Choroid plexus epithelial cell (primary cell): ENCODE data around the gene KRTAP5-1.

Experiments
- DNase-seq: peaks from one replicate; pipeline ENCODE4 v3.0.0-alpha.2; 2010; ENCODE audit warnings: low read depth
- H3K4me3 ChIP-seq: 2 replicates; pipeline ENCODE4 v1.5.1; 2011; ENCODE audit warnings: low read depth, mild to moderate bottlenecking, control low read depth, low read length, moderate library complexity
- TF ChIP-seq, protein P1 (sequence below): conservative IDR thresholded peaks from 2 replicates; pipeline ENCODE4 v1.5.1; 2011; ENCODE audit warnings: low read depth, mild to moderate bottlenecking, control low read depth, inconsistent platforms, low read length, moderate library complexity

KRTAP5-1 gene

GRCh38 chr11:1557051-1557884 lies 27.8 kb downstream of the KRTAP5-1 start:
- H3K4me3 ChIP-seq: no peak overlapping the region
- TF ChIP-seq, protein P1, sequence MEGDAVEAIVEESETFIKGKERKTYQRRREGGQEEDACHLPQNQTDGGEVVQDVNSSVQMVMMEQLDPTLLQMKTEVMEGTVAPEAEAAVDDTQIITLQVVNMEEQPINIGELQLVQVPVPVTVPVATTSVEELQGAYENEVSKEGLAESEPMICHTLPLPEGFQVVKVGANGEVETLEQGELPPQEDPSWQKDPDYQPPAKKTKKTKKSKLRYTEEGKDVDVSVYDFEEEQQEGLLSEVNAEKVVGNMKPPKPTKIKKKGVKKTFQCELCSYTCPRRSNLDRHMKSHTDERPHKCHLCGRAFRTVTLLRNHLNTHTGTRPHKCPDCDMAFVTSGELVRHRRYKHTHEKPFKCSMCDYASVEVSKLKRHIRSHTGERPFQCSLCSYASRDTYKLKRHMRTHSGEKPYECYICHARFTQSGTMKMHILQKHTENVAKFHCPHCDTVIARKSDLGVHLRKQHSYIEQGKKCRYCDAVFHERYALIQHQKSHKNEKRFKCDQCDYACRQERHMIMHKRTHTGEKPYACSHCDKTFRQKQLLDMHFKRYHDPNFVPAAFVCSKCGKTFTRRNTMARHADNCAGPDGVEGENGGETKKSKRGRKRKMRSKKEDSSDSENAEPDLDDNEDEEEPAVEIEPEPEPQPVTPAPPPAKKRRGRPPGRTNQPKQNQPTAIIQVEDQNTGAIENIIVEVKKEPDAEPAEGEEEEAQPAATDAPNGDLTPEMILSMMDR: no peak
- no peak for DNase-seq

DNA sequence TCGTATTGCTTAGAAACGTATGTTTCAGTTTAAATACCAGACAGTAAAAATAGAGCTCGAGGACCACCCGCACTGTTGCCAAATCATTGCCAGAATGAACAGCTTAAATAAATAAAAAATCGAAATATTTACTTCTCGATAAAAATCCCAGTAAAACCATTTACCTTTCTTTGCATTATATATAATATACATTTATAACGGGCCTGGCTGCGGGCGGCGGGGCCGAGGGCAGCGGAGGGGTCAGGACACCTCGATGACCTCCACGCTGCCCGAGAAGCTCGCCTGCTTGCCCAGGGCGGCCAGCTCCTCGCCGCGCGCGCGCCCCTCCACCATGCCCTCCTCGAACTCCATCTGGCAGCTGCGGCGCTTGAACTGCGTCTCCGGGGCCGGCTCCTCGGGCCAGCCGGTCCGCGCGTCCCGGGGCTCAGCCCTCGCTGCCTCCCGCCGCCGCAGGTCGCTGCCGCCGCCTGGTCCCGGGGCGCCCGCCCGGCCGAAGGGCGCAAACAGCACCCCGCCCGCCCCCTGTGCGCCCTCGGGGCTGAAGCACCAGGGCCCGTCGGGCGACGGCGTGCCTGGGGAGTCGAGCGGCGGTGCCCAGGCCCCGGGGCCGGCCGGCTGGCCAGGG lies 28.7 kb downstream of the KRTAP5-1 start:
- no peak overlapping the region for H3K4me3 ChIP-seq
- DNase-seq: no peak
- TF ChIP-seq, protein P1: no peak

DNA sequence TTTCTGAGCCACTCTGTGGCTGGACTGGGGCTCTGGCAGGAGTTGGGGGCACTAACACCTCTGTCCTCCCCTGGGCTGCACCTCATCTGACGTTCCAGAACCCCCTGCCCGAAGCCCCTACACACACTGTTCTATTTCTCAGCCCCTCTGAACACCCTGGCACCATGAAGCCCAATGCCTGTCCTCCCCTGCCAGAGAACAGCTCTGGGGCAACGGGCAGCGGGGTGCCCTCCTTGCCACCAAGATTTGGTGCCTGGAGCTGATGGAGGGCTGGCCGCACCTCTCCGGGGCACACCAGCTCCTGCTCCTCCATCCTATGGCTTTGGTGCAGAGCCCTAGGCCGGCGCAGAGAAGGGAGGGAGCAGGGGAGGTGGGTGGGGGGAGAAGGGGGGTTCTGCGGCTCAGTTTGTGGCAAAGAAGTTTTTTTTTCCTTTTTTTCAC lies 29.4 kb downstream of the KRTAP5-1 start:
- TF ChIP-seq, protein P1: no peak

DNA sequence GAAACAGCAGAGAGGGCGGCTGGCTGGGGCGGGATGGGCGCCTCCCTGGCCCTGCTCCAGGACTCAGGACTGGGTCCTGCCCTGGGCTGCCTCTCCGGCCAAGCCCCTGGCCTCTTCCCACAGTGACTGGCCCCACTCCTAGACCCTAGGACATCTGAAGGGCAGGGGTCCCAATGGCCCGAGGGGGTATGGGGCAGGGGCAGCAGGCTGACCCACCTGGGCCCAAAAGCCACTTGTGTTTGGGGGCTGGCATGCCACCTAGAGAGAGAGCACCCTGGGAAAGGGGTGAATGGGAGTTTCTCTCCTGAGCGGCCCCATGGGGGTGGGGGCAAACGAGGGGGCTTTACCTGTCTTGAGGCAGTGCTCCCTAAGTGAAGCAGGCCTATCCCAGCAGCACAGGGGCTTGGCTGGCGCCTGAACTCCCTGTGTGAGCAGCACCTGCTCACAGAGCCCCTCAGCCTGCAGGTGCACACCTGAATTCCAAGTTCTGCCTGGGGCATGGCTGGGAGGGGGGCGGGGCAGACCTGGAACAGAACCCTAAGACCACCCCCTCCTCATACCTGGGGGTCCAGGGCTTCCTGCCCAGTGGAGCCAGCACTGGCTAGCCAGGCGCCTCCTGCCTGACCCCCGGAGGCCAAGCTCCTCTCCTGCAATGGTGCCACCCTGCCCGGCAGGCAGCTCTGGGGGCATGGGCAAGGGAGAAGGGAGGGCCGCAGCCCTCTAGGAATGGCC lies 29.9 kb downstream of the KRTAP5-1 start:
- H3K4me3 ChIP-seq: no peak overlapping the region
- TF ChIP-seq, protein P1: no peak
- DNase-seq: no peak

More for the DNA sequence above, 29.4 kb downstream of the KRTAP5-1 start:
- no peak overlapping the region for H3K4me3 ChIP-seq
- no peak for DNase-seq

DNA sequence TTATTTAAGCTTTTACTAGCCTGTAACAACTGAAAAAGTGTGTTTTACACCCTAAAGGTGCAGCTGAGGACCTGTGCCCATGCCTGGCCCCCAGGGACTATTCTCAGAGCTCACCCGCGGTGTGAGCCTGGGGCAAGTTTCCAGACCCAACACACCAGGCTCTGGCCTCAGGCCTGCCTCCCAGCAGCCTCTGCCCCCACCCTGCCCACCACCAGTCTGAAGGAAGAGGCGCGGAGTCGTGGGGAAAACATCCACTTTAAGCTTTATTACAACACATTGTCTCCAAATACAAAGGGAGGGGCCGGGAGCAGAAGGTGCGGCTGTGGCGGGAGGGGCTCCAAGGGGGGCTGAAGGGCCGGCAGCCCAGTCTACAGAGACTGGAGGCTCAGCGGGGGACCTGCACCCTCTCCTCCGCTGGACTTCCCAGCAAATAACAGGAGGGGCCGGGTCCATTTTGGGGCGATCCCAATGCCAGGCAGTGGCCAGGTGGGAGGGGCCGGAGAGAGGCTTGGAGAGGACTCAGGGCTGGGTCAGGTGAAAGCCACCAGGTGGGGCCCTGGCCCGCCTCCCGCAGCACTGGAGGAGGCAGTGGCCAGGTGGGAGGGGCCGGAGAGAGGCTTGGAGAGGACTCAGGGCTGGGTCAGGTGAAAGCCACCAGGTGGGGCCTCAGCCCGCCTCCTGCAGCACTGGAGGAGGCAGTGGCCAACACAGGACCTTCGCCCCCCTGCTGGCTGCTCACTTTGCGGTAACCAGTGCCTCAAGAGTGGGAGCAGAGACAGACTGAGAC lies 31.1 kb downstream of the KRTAP5-1 start:
- no peak for DNase-seq
- TF ChIP-seq, protein P1: no peak
- no peak overlapping the region for H3K4me3 ChIP-seq

GRCh38 chr11:1549338-1550330 lies 35.4 kb downstream of the KRTAP5-1 start:
- DNase-seq: no peak
- TF ChIP-seq, protein P1: no peak

More at GRCh38 chr11:1549338-1550330, 35.4 kb downstream of the KRTAP5-1 start:
- no peak overlapping the region for H3K4me3 ChIP-seq
